Measurements from ENCODE around the gene NUTM1. TPM values are rescaled to one million over a fixed set of nuclear protein-coding genes. Genes with fewer than 3 reads are reported as not detected.

NUTM1 gene, protein sequence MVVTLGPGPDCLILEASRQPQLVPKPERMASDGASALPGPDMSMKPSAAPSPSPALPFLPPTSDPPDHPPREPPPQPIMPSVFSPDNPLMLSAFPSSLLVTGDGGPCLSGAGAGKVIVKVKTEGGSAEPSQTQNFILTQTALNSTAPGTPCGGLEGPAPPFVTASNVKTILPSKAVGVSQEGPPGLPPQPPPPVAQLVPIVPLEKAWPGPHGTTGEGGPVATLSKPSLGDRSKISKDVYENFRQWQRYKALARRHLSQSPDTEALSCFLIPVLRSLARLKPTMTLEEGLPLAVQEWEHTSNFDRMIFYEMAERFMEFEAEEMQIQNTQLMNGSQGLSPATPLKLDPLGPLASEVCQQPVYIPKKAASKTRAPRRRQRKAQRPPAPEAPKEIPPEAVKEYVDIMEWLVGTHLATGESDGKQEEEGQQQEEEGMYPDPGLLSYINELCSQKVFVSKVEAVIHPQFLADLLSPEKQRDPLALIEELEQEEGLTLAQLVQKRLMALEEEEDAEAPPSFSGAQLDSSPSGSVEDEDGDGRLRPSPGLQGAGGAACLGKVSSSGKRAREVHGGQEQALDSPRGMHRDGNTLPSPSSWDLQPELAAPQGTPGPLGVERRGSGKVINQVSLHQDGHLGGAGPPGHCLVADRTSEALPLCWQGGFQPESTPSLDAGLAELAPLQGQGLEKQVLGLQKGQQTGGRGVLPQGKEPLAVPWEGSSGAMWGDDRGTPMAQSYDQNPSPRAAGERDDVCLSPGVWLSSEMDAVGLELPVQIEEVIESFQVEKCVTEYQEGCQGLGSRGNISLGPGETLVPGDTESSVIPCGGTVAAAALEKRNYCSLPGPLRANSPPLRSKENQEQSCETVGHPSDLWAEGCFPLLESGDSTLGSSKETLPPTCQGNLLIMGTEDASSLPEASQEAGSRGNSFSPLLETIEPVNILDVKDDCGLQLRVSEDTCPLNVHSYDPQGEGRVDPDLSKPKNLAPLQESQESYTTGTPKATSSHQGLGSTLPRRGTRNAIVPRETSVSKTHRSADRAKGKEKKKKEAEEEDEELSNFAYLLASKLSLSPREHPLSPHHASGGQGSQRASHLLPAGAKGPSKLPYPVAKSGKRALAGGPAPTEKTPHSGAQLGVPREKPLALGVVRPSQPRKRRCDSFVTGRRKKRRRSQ
- total RNA-seq (ENCODE audit: low replicate concordance), result not detected in 2 replicates
- long read RNA-seq, result 0 reads

DNA sequence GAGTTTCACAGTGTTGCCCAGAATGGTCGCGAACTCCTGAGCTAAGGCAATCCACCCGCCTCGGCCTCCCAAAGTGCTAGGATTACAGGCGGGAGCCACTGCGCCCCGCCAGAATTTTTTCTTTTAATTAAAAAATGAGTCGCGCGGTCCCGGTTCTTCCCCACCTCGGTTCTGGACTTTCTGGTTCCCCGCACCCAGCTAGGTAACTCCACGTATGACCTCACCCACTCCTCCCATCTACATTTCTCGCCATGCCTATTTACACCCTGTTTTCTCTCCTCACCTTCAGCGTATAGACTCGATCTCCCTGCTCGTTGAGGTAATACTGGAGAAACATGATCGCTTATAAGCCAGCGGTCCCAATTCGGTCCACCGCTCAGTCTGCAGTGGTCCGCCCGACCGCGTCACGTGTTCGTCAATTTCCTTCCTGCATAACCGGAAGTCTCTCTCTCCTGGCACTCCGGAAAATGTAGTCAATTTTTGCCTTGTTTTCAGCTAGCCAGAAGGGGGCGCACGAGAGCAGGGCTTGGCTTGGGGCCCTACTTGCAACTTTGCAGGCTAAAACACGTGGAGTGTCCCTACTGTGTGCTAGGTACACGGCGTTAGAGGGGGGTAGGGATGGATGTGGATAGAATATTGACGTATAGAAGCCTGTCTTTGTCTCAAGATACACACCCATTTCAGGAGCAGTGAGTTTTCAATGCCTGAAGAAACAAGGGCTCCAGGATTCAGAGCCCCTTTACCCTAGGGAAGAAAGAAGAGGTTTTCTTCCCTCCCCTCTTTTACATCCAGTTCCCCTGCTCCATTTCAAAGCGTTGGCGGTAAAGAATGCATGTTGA is at the start of gene NUTM1, which contains the start of gene NOP10:
TSS of gene NUTM1 (plus strand) at position 579 of the 839 bp plus-strand sequence. CDS start 382 bp downstream, outside the sequence.
TSS of gene NOP10 (minus strand) at position 400 of the 839 bp plus-strand sequence. CDS start at position 337, 63 bp downstream.
- peak within 1 kb of the TSS; percentile 73 for H3K27ac Mint-ChIP-seq
- H3K4me3 Mint-ChIP-seq, result no peak within 1 kb of the TSS
- TF ChIP-seq, protein P1, sequence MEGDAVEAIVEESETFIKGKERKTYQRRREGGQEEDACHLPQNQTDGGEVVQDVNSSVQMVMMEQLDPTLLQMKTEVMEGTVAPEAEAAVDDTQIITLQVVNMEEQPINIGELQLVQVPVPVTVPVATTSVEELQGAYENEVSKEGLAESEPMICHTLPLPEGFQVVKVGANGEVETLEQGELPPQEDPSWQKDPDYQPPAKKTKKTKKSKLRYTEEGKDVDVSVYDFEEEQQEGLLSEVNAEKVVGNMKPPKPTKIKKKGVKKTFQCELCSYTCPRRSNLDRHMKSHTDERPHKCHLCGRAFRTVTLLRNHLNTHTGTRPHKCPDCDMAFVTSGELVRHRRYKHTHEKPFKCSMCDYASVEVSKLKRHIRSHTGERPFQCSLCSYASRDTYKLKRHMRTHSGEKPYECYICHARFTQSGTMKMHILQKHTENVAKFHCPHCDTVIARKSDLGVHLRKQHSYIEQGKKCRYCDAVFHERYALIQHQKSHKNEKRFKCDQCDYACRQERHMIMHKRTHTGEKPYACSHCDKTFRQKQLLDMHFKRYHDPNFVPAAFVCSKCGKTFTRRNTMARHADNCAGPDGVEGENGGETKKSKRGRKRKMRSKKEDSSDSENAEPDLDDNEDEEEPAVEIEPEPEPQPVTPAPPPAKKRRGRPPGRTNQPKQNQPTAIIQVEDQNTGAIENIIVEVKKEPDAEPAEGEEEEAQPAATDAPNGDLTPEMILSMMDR (conservative IDR thresholded peaks at IDR 0.05), result peak; percentile 99

DNA sequence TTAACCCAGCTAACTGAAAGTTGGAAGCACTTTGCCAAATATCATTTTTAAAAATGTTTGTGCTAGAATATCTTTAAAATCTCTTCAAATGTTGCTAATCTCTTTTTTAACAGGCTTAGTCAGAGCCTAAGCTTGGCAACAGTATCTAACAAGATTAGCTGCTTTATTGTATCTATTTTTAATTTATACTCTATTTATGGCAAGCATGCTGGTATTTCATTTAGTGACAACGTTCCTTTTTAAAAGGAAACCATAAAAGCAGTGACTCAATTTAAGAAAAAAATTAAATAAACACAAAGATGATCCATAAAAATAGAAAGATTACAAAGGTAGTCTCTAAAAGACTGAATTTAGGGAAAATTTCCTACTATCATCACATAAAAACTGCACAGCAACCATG is 46.1 kb upstream of the NUTM1 start:
- TF ChIP-seq, protein P1 (conservative IDR thresholded peaks at IDR 0.05), result no peak
- DNase-seq (ENCODE audit: extremely low spot score, unreplicated experiment), result no peak
- Mint-ChIP-seq H3K9me3 (no peaks in the 10 kb centered on the region), H3K4me3 (no peak overlapping the region), H3K36me3 (no peaks in the 10 kb centered on the region), H3K27me3 (no peaks in the 10 kb centered on the region), H3K27ac (no peak overlapping the region), H3K4me1 (ENCODE audit: unreplicated experiment) (no peaks in the 10 kb centered on the region)

More for the DNA sequence above, at the start of gene NUTM1, which contains the start of gene NOP10:
- peaks cover 4% of the 10 kb centered on the region for H3K27me3 Mint-ChIP-seq
- peak; percentile 93 for DNase-seq (ENCODE audit: extremely low spot score, unreplicated experiment)
- no peaks in the 10 kb centered on the region for H3K9me3 Mint-ChIP-seq
- peaks cover 15% of the 10 kb centered on the region for H3K36me3 Mint-ChIP-seq
- H3K4me1 Mint-ChIP-seq (ENCODE audit: unreplicated experiment), result peaks cover 11% of the 10 kb centered on the region

DNA sequence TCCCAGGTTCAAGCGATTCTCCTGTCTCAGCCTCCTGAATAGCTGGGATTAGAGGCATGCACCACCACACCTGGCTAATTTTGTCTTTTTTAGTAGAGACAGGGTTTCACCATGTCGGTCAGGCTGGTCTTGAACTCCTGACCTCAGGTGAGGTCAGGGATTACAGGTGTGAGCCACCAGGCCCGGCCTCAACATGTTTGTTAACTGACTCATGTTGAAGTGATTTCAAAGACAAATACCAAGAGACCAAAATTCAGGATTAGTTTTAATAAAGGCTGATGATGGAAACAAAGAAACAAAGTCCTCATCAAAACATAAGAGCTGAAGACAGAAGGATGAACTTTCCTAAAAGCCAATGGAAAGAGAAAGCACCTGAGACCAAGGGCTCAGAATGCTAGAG is 42.1 kb upstream of the NUTM1 start:
- H3K36me3 Mint-ChIP-seq, result no peaks in the 10 kb centered on the region
- TF ChIP-seq, protein P1 (conservative IDR thresholded peaks at IDR 0.05), result no peak

DNA sequence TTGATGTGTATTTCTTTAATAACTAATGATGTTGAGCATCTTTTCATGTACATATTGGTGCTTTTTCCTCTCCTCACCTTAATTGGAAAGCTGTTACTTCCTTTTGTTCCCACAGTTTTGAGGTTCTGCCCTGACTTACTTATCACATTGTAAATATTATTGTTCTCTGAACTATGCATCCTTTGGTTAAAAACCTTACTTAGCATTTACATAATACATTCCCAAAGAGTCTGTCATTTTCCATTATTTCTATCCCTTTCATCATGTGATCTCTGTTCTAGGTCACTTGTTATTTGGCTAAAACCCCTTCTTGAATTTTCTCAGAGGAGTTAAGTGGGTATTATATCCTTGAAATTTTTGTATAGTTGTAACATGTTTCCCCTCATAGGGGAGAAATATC is 38.5 kb upstream of the NUTM1 start:
- Mint-ChIP-seq H3K36me3 (no peaks in the 10 kb centered on the region), H3K27me3 (no peaks in the 10 kb centered on the region), H3K4me3 (no peak overlapping the region), H3K9me3 (no peaks in the 10 kb centered on the region), H3K4me1 (ENCODE audit: unreplicated experiment) (no peaks in the 10 kb centered on the region), H3K27ac (no peak overlapping the region)
- TF ChIP-seq, protein P1 (conservative IDR thresholded peaks at IDR 0.05), result no peak
- no peak for DNase-seq (ENCODE audit: extremely low spot score, unreplicated experiment)

More for the DNA sequence above, 42.1 kb upstream of the NUTM1 start:
- Mint-ChIP-seq H3K27me3 (no peaks in the 10 kb centered on the region), H3K4me1 (ENCODE audit: unreplicated experiment) (no peaks in the 10 kb centered on the region), H3K27ac (no peak overlapping the region), H3K4me3 (no peak overlapping the region), H3K9me3 (no peaks in the 10 kb centered on the region)
- DNase-seq (ENCODE audit: extremely low spot score, unreplicated experiment), result no peak

All from type B pancreatic cell (in vitro differentiated cells).